Psoas muscle (tissue), 8 donors: Measurements from ENCODE around the gene PPP2R5A. TPM values are rescaled to one million over a fixed set of nuclear protein-coding genes. Genes with fewer than 3 reads are reported as not detected.

ENCODE experiments used
- ATAC-seq, 4 donors: fragments of 200-7000 bp; cut with Tn5 transposase; one replicate each; pipeline ENCODE4 v1.9.1; 2020; ENCODE audit warnings: moderate library complexity in 3 of 4, mild to moderate bottlenecking in 2 of 4
- DNase-seq, 2 donors: peaks; one replicate each; pipeline ENCODE4 v3.0.0-alpha.2; 2020
- H3K27ac ChIP-seq: fragments of 200-600 bp; one replicate; pipeline ENCODE4 v1.8.0; 2022
- H3K27me3 ChIP-seq, 3 donors: fragments of 200-600 bp in 1 of 3; one replicate each; pipeline versions ENCODE4 v1.6.1 to v1.8.0; 2013 to 2022; ENCODE audit warnings: low read length in 2 of 3, mild to moderate bottlenecking in 2 of 3, moderate library complexity in 1 of 3; ENCODE audit not compliant: insufficient read depth in 3 of 3
- H3K36me3 ChIP-seq, 2 donors: fragments of 200-600 bp in 1 of 2; one replicate each; pipeline versions ENCODE4 v1.6.1 to v1.8.0; 2013 to 2022; ENCODE audit warnings: low read depth in 1 of 2, mild to moderate bottlenecking in 1 of 2, moderate library complexity in 1 of 2; ENCODE audit not compliant: insufficient read depth in 1 of 2
- H3K4me1 ChIP-seq: fragments of 200-600 bp; one replicate; pipeline ENCODE4 v1.8.0; 2022
- H3K4me3 ChIP-seq: fragments of 200-600 bp; one replicate; pipeline ENCODE4 v1.8.0; 2022; ENCODE audit warnings: mild to moderate bottlenecking
- H3K9me3 ChIP-seq: fragments of 200-600 bp; one replicate; pipeline ENCODE4 v1.8.0; 2022
- WGBS, 3 donors: extraction: QIAGEN DNeasy Blood & Tissue Kit; methylation state at CpG; one replicate each; pipeline versions ENCODE4 v1.1.6 to v1.1.7; 2013; 5-methylcytosine and 5-hydroxymethylcytosine counted together
- intact Hi-C, 2 donors: fragments of 100-400 bp; cut with DNase I; formaldehyde crosslinking; loops; one replicate each; pipeline versions ENCODE4 v1.11.0 to v1.14.2; 2022
- polyA plus RNA-seq, 3 donors: library from polyadenylated mRNA; stranded (reverse); fragments of 200-250 nt; gene quantifications; one replicate each; pipeline ENCODE4 v1.2.3, GENCODE V29; 2013
- total RNA-seq, 4 donors: library from RNA; stranded (reverse); fragmentation: NEBNext Ultra II Directional in 2 of 4; extraction: Animal tissue kit (Norgen Biotek cat#: 25700) in 2 of 4; gene quantifications; one replicate each; pipeline versions ENCODE4 v1.2.1 to v1.2.4, GENCODE V29; 2021 to 2023
- TF ChIP-seq, protein P1 (sequence below): fragments of 200-600 bp; IDR thresholded peaks from one replicate; pipeline ENCODE4 v1.8.0; 2022; ENCODE audit warnings: antibody characterized with exemption
- donor health status: healthy with polysubstance abuse.
- donor health status: DM: no; HTN: no; CAD: no; lungs with moderate emphysema.
- donor health status: Bipolar disorder and iron deficiency.
- donor health status: healthy.
- donor health status: DM: yes; HTN: yes; CAD: no.
- donor health status: DM: no; HTN: no; CAD: no.
- donor health status: DM: no; HTN: no; CAD: no.
- donor health status: DM: yes; HTN: yes; CAD: no.

PPP2R5A gene
- total and polyA plus RNA-seq, 7 donors: 27.7 to 55.1 (median 29.7) TPM

DNA sequence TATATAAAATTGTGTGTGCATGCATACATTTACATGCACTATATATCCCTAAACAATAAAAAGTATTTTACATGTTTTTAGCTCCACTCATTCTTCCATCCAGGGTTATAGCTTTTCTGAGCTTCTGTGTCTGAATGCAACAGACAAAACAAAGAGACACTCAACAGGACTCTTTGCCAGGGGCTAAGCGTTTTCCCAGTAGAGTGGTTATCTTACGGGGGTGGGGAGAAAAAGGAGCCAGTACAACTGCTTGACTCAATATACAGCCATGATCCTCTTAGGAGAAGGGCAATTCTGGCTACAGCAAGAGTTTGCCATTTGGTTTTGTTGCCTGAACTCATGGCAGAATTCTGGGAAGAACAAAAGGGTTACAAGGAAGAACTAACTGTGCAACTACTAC is 14.6 kb upstream of the PPP2R5A start:
- TF ChIP-seq, protein P1, sequence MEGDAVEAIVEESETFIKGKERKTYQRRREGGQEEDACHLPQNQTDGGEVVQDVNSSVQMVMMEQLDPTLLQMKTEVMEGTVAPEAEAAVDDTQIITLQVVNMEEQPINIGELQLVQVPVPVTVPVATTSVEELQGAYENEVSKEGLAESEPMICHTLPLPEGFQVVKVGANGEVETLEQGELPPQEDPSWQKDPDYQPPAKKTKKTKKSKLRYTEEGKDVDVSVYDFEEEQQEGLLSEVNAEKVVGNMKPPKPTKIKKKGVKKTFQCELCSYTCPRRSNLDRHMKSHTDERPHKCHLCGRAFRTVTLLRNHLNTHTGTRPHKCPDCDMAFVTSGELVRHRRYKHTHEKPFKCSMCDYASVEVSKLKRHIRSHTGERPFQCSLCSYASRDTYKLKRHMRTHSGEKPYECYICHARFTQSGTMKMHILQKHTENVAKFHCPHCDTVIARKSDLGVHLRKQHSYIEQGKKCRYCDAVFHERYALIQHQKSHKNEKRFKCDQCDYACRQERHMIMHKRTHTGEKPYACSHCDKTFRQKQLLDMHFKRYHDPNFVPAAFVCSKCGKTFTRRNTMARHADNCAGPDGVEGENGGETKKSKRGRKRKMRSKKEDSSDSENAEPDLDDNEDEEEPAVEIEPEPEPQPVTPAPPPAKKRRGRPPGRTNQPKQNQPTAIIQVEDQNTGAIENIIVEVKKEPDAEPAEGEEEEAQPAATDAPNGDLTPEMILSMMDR: no peak
- DNase-seq: no peak
- ATAC-seq: no peak
- H3K4me1 ChIP-seq: no peaks in the 10 kb centered on the region
- no peak overlapping the region for H3K4me3 ChIP-seq
- no peaks in the 10 kb centered on the region for H3K36me3 ChIP-seq
- H3K9me3 ChIP-seq: no peaks in the 10 kb centered on the region
- 71 to 78% (median 71%) methylated on average over 2 of the region's 2 CpGs for WGBS, 3 donors
- no peaks in the 10 kb centered on the region for H3K27me3 ChIP-seq
- H3K27ac ChIP-seq: no peak overlapping the region
- intact Hi-C loops: no loop called here

DNA sequence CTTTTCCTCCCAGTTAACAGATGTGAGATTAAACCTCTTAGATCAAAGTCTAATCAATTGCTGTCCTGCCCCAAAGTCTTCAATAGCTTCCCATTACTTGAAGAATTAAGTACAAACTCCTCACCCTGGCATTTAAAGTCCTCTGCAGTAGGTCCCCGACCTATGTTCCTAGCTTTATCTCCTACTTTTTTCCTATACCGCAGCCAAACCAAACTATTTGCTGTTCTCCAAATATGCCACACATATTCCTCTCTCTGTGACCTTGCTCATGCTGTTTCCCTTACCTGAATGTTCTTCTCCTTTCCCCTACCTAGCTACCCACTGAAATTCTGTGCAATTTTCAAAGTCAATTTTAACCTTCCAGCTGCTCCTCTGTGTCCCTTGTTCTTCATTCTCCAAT is 14.0 kb upstream of the PPP2R5A start:
- DNase-seq: no peak
- TF ChIP-seq, protein P1: no peak
- intact Hi-C loops: no loop called here
- ATAC-seq: no peak
- H3K27me3 ChIP-seq: no peaks in the 10 kb centered on the region
- no peak overlapping the region for H3K27ac ChIP-seq
- 88 to 96% (median 90%) methylated on average over 2 of the region's 2 CpGs for WGBS, 3 donors
- H3K9me3 ChIP-seq: no peaks in the 10 kb centered on the region
- no peaks in the 10 kb centered on the region for H3K36me3 ChIP-seq
- H3K4me3 ChIP-seq: no peak overlapping the region
- H3K4me1 ChIP-seq: no peaks in the 10 kb centered on the region

DNA sequence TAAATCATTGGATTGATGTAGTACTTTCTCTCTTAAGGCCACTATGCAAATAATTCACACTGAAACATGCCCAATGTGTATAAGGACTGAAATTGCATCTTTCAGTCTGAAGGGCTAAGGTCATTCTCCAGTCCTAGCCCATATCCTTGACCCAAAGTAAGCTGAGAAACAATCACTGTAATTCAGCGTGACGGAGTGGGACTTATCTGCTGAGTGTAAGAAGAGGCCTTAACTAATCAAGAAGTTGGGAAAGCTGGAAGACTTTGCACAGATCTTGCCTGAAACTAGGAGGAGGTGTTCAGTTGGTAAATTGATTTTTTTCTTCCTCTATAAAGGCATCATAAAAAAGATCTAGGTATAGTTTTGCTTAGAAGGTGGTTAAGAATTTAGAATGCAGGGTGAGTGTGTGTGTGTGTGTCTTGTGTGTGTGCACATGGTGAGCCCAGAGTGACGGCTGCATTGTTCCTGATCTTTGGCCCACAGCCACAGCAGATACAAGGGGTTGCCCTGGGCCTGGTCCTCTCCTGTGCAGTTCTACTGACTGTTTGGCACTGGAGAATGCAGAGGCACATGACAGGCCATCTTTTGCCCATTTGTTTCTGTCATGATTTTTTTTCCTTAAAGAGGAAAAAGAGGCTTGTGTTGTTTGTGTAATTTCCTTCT is 13.3 kb upstream of the PPP2R5A start:
- Histone ChIP-seq H3K4me1 (no peaks in the 10 kb centered on the region), H3K27ac (no peak overlapping the region), H3K4me3 (no peak overlapping the region), H3K9me3 (no peaks in the 10 kb centered on the region), H3K36me3 (no peaks in the 10 kb centered on the region), H3K27me3 (no peaks in the 10 kb centered on the region)
- no peak for DNase-seq
- intact Hi-C loops: no loop called here
- 69 to 86% (median 81%) methylated on average over 3 of the region's 3 CpGs for WGBS, 3 donors
- ATAC-seq: no peak
- TF ChIP-seq, protein P1: no peak

DNA sequence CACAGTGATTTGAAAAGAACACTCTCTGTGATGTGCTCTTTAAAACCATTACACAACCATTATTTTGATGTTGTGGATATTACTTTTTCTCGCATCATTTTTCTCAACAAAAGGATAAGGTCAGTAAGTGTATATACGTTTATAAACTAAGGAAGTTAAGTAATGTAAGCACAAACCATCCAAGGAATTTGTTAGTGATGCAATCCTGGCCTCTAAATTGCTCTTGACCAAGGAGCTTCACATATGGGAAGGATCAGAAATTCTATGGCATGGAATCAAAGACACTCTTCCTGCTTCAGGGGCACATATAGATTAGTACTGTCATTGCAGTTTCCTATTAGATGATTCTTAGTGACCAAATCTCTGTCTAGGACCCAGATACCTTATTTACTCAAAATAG is 3.6 kb upstream of the PPP2R5A start:
- Histone ChIP-seq H3K27me3 (no peaks in the 10 kb centered on the region), H3K4me1 (no peaks in the 10 kb centered on the region), H3K36me3 (no peaks in the 10 kb centered on the region), H3K9me3 (no peaks in the 10 kb centered on the region), H3K27ac (no peak overlapping the region), H3K4me3 (no peak overlapping the region)
- DNase-seq (no peak), ATAC-seq (no peak)
- 48 to 79% (median 66%) methylated on average over 2 of the region's 2 CpGs for WGBS, 3 donors
- TF ChIP-seq, protein P1: no peak
- intact Hi-C loops: loop anchor here (5.0 kb wide), 2 partner anchors 44 to 436 kb away; no protein-coding TSS in a partner anchor

DNA sequence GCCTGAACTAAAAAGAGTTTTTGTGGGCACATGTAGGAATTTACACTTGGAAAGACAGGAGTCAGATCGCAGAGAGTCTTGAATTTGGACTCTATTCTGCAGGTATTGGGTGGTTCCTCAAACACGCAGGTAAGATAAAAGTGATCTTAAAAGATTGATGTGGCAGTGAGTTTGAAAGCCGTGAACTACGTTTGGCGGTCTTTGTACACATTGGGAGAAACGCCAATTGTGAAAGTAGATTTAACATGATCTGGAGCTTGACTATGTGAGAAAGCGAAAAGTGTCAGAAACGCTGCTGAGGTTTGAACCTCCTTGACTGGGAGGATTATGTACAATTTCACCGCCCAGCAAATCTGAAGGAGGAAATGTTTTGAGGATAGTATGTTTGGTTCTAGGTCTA is 1.5 kb upstream of the PPP2R5A start:
- H3K4me3 ChIP-seq: peak overlapping the region; percentile 96
- intact Hi-C loops: loop anchor here (2.0 to 5.0 kb wide), 5 partner anchors 45 to 434 kb away; no protein-coding TSS in a partner anchor

More for the DNA sequence above, 1.5 kb upstream of the PPP2R5A start:
- H3K36me3 ChIP-seq: no peaks in the 10 kb centered on the region
- 81 to 87% (median 82%) methylated on average over 9 of the region's 9 CpGs for WGBS, 3 donors
- peaks cover 10% of the 10 kb centered on the region for H3K4me1 ChIP-seq
- no peaks in the 10 kb centered on the region for H3K9me3 ChIP-seq
- TF ChIP-seq, protein P1: no peak
- no peak for DNase-seq
- H3K27ac ChIP-seq: peak overlapping the region; percentile 100
- ATAC-seq: no peak
- no peaks in the 10 kb centered on the region for H3K27me3 ChIP-seq
